Kidney (tissue), 14 donors: ENCODE measurements around the gene GTSE1. TPM values are rescaled to one million over a fixed set of nuclear protein-coding genes. Genes with fewer than 3 reads are reported as not detected.

Experiments used
- DNase-seq, 5 donors: peaks; one replicate each; pipeline ENCODE4 v3.0.0-alpha.2; 2013 to 2020
- FAIRE-seq: peaks from 2 replicates; lab custom pipeline; 2012; peaks lifted over from hg19 to GRCh38; lab: Jason Lieb, UNC
- H3K27ac ChIP-seq, 2 donors: one replicate each; pipeline ENCODE4 v1.7.0; 2013; ENCODE audit warnings: low read depth in 2 of 2, low read length in 2 of 2, inconsistent platforms in 1 of 2
- H3K27me3 ChIP-seq: one replicate; pipeline ENCODE4 v1.7.1; 2013; ENCODE audit warnings: low read length, inconsistent platforms; ENCODE audit not compliant: control insufficient read depth, insufficient read depth
- H3K36me3 ChIP-seq, 3 donors: one replicate each; pipeline versions ENCODE4 v1.7.0 to v1.7.1; 2013; ENCODE audit warnings: low read length in 3 of 3, control low read depth in 1 of 3, inconsistent platforms in 1 of 3; ENCODE audit not compliant: insufficient read depth in 3 of 3, control insufficient read depth in 2 of 3
- H3K4me1 ChIP-seq, 3 donors: one replicate each; pipeline versions ENCODE4 v1.7.0 to v1.7.1; 2013; ENCODE audit warnings: low read length in 3 of 3, inconsistent platforms in 1 of 3, low read depth in 1 of 3; ENCODE audit not compliant: control insufficient read depth in 2 of 3, insufficient read depth in 2 of 3
- H3K4me3 ChIP-seq, 3 donors: one replicate each; pipeline versions ENCODE4 v1.7.0 to v1.8.1; 2013; ENCODE audit warnings: low read length in 3 of 3, control low read depth in 1 of 3, inconsistent platforms in 1 of 3
- H3K9ac ChIP-seq, 3 donors: one replicate each; pipeline versions ENCODE4 v1.7.0 to v1.7.1; 2013; ENCODE audit warnings: low read length in 3 of 3, control low read depth in 1 of 3, inconsistent platforms in 1 of 3
- H3K9me3 ChIP-seq, 3 donors: one replicate each; pipeline versions ENCODE4 v1.7.0 to v1.7.1; 2013; ENCODE audit warnings: low read length in 3 of 3, control low read depth in 1 of 3, inconsistent platforms in 1 of 3; ENCODE audit not compliant: control insufficient read depth in 2 of 3, insufficient read depth in 1 of 3
- CTCF ChIP-seq: IDR thresholded peaks from 3 replicates; pipeline ENCODE4 v1.5.1; 2012; ENCODE audit warnings: mild to moderate bottlenecking, moderate library complexity, borderline replicate concordance; ENCODE audit not compliant: insufficient read depth; ENCODE audit errors: extremely low read depth
- intact Hi-C: fragments of 100-400 bp; cut with DNase I; formaldehyde crosslinking; loops from one replicate; pipeline ENCODE4 v1.11.1; 2022
- polyA plus RNA-seq: library from polyadenylated mRNA; stranded (reverse); fragments of 350-450 nt; fragmentation: Illumina TruSeq; extraction: RNeasy Lipid Tissue Mini Kit (QIAGEN cat#74804); gene quantifications from one replicate; pipeline ENCODE4 v1.2.3, GENCODE V29; 2014; ENCODE audit warnings: low read depth, low replicate concordance; ENCODE audit not compliant: insufficient read depth
- total RNA-seq: library from RNA; stranded (reverse); fragmentation: NEBNext Ultra II Directional; extraction: Animal tissue kit (Norgen Biotek cat#: 25700); gene quantifications from one replicate; pipeline ENCODE4 v1.2.1, GENCODE V29; 2021
- donor health status: control.
- donor health status: control.
- donor health status: control.
- donor health status: control.
- donor health status: control.
- donor health status: DM: yes; HTN: yes; CAD: no.
- donor health status: Normal renal cell carcinoma (clear cell type).

Gene GTSE1
- total and polyA plus RNA-seq, 2 donors from 2014 or later = 0.41 to 0.94 TPM

- H3K9me3 ChIP-seq = no peaks in the 10 kb centered on the region
- H3K27ac ChIP-seq = no peak overlapping the region
- intact Hi-C loops = no loop called here
- no peak overlapping the region for H3K4me3 ChIP-seq
- peaks cover 0 to 41% (median 9%) of the 10 kb centered on the region in 3 donors for H3K36me3 ChIP-seq
- DNase-seq = no peak
- TF ChIP-seq CTCF = no peak
- no peak overlapping the region for H3K9ac ChIP-seq
- H3K27me3 ChIP-seq = no peaks in the 10 kb centered on the region
- no peak for FAIRE-seq
- peaks cover 0 to 15% (median 6%) of the 10 kb centered on the region in 3 donors for H3K4me1 ChIP-seq
These were observed 5.6 kb upstream of the GTSE1 start for GRCh38 chr22:46290843-46291785.

DNA sequence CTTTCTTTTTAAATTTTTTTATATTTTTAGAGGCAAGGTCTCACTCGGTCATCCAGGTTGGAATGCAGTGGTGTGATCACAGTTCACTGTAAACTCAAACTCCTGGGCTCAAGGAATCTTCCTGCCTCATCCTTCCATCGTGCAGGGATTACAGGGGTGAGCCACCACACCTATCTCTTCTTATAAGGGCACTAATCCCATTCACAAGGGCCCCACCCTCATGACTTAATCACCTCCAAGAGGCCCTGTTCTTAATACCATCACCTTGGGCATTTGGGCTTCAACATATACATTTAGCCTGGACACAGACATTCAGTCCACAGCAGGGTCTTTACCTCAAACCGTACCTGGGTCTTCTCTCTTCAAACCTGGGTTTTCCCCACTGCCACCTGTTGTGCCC is 4.5 kb upstream of the GTSE1 start:
- intact Hi-C loops = no loop called here
- H3K36me3 ChIP-seq = peaks cover 0 to 35% (median 5%) of the 10 kb centered on the region in 3 donors
- H3K27ac ChIP-seq = peak overlapping the region; percentile 30 to 73

DNA sequence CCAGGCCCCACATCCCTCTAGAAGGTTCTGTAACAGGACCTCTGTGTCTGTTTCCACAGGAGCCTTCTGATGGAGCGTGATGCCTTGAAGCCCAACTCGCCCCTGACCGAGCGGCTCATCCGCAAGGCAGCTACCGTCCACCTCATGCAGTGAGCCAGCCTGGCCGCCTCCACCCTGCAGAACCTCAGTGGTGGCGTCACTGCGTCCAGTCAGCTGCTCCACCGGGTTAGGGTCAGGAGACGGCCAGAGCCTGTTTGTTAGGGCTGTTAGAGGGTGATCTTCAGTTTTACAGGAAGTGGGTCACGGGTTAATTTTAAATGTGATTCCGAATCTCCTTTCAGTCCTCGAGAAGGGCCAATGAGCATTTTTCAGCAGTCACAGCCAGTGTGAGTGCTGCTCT is 3.9 kb upstream of the GTSE1 start:
- Histone ChIP-seq H3K4me1 (peaks cover 0 to 12% (median 6%) of the 10 kb centered on the region in 3 donors), H3K36me3 (peaks cover 0 to 35% (median 4%) of the 10 kb centered on the region in 3 donors), H3K9me3 (no peaks in the 10 kb centered on the region), H3K4me3 (no peak overlapping the region), H3K27ac (peak overlapping the region; percentile 49 to 73), H3K27me3 (no peaks in the 10 kb centered on the region), H3K9ac (no peak overlapping the region)
- DNase-seq (no peak), FAIRE-seq (no peak)
- TF ChIP-seq CTCF = no peak
- intact Hi-C loops = no loop called here

More for the DNA sequence above, 4.5 kb upstream of the GTSE1 start:
- no peaks in the 10 kb centered on the region for H3K27me3 ChIP-seq
- no peaks in the 10 kb centered on the region for H3K9me3 ChIP-seq
- TF ChIP-seq CTCF = no peak
- H3K9ac ChIP-seq = no peak overlapping the region
- H3K4me3 ChIP-seq = no peak overlapping the region
- no peak for DNase-seq
- no peak for FAIRE-seq
- peaks cover 0 to 14% (median 6%) of the 10 kb centered on the region in 3 donors for H3K4me1 ChIP-seq
